Measurements from ENCODE around the gene GRK2.

The GRK2 gene

DNA sequence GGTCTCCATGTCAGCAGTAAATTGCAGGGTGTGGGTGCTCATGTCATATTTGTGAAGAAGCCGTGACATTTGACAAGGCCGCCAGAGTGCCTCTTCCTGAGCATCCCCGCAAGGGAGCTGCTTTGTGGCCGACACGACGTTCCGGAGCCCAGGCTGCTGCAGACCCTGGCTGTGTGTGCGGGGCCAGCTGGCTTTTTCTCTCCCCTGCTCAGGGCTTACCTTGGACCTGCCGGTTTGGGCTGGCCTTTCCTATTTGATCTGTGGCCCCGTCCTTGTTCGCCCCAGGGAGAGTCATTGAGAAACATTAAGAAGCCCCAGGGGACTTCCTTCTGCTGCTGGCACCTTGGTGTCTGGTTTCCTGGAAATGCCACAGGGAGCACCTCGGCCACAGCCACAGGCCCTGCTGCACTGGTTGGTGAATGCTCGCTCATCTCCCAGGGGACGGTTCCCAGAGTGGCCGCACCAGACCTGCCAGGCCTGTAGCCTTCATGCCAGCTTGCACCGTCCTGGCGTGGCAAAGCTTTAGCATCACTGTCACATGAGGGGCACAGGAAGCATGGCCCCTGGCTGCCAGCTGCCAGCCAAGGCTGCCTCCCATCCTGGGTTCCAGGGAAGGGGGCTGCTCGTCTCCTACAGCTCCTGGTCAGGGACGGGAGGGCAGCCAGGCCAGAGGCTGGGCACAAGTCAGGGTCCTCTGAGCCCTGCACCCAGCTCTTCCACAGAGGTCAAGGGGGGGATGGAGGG lies 5.4 kb downstream of the GRK2 start:
- peaks cover 2% of the 10 kb centered on the region for H3K27me3 Mint-ChIP-seq (ENCODE audit: low read depth, poor library complexity)

DNA sequence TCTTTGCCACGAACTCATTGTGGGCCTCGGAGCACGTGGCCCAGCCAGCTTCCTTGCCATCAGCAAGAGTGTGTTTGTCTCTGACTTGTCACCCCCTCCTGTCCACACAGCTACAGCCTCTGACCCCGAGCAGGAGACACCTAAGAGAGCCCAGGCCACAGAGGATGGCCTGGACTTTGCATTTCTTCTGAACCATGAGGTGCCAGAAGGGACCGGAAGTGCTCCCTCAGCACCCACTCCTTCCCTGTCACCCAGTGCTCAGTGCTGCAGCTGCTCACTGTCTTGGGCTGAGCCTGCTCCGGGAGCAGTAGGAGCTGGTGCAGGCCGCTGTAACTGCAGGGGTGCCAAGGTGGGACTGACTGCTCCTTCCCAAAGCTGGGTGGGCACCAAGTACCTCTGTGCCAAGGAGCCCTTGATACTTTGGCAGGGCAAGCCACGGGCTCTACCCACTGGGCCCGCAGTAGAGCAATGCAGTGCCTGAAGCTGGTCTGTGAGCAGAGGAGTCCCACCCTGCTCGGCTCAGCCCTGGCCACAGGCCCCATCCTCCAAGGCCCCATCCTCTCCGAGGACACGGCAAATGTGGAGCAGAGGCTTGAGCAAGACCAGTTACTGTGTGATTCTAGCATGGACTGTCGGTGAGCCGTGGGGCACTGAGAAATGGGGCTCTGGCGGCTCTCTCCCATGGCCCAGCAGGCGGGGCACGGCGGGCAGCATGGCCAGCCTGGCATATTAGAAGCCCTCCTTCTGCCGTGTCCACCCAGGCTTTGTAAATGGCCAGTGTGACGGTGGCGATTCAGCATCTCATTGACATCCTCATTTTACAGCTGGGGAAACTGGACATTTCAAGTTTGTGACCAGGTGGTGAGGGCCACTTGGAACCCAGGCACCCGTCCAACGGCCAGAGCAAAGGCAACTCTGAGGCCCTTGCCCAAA lies 6.3 kb downstream of the GRK2 start:
- DNase-seq, result no peak
- Mint-ChIP-seq H3K4me3 (no peak overlapping the region), H3K9me3 (no peaks in the 10 kb centered on the region), H3K27me3 (ENCODE audit: low read depth, poor library complexity) (peaks cover 2% of the 10 kb centered on the region), H3K4me1 (peaks cover 78% of the 10 kb centered on the region), H3K36me3 (ENCODE audit: low read depth) (no peaks in the 10 kb centered on the region), H3K27ac (no peak overlapping the region)
- TF ChIP-seq CTCF (IDR thresholded peaks at IDR 0.05), result no peak

More for the DNA sequence above, 5.4 kb downstream of the GRK2 start:
- no peaks in the 10 kb centered on the region for H3K36me3 Mint-ChIP-seq (ENCODE audit: low read depth)
- H3K9me3 Mint-ChIP-seq, result no peaks in the 10 kb centered on the region
- no peak overlapping the region for H3K27ac Mint-ChIP-seq
- DNase-seq, result no peak
- no peak overlapping the region for H3K4me3 Mint-ChIP-seq
- peaks cover 75% of the 10 kb centered on the region for H3K4me1 Mint-ChIP-seq
- no peak for TF ChIP-seq CTCF (IDR thresholded peaks at IDR 0.05)

GRCh38 chr11:67273260-67273990 lies 7.2 kb downstream of the GRK2 start:
- no peak for DNase-seq
- TF ChIP-seq CTCF (IDR thresholded peaks at IDR 0.05), result no peak
- no peaks in the 10 kb centered on the region for H3K9me3 Mint-ChIP-seq
- no peak overlapping the region for H3K4me3 Mint-ChIP-seq
- H3K4me1 Mint-ChIP-seq, result peaks cover 73% of the 10 kb centered on the region
- peaks cover 2% of the 10 kb centered on the region for H3K27me3 Mint-ChIP-seq (ENCODE audit: low read depth, poor library complexity)
- H3K36me3 Mint-ChIP-seq (ENCODE audit: low read depth), result no peaks in the 10 kb centered on the region
- no peak overlapping the region for H3K27ac Mint-ChIP-seq

GRCh38 chr11:67274768-67275605 lies 8.7 kb downstream of the GRK2 start:
- Mint-ChIP-seq H3K27me3 (ENCODE audit: low read depth, poor library complexity) (peaks cover 2% of the 10 kb centered on the region), H3K27ac (no peak overlapping the region), H3K4me3 (no peak overlapping the region), H3K36me3 (ENCODE audit: low read depth) (peaks cover 2% of the 10 kb centered on the region), H3K4me1 (peaks cover 57% of the 10 kb centered on the region), H3K9me3 (no peaks in the 10 kb centered on the region)
- no peak for TF ChIP-seq CTCF (IDR thresholded peaks at IDR 0.05)
- DNase-seq, result peak; percentile 15
